Vagina (tissue), 2 donors: ENCODE results near the gene MICAL3.

Source experiments
- CTCF ChIP-seq, 3 experiments: fragments of 450-650 bp in 2 of 3; fragments of 200-600 bp in 1 of 3; sonication (generic) in 1 of 3; IDR thresholded peaks; one replicate each; pipeline ENCODE4 v1.5.1; 2017 to 2019; ENCODE audit warnings: antibody characterized with exemption in 3 of 3, mild to moderate bottlenecking in 2 of 3, moderate library complexity in 2 of 3
- POLR2A ChIP-seq, 2 donors: fragments of 450-650 bp; IDR thresholded peaks; one replicate each; pipeline ENCODE4 v1.6.1; 2017; ENCODE audit warnings: antibody characterized with exemption in 2 of 2, mild to moderate bottlenecking in 2 of 2, moderate library complexity in 2 of 2
- POLR2AphosphoS5 ChIP-seq, 2 donors: sonication (generic); formaldehyde crosslinking; IDR thresholded peaks; one replicate each; pipeline ENCODE4 v1.9.0; 2017; ENCODE audit warnings: antibody characterized with exemption in 2 of 2, mild to moderate bottlenecking in 2 of 2, low read depth in 1 of 2; ENCODE audit not compliant: insufficient read depth in 1 of 2

DNA sequence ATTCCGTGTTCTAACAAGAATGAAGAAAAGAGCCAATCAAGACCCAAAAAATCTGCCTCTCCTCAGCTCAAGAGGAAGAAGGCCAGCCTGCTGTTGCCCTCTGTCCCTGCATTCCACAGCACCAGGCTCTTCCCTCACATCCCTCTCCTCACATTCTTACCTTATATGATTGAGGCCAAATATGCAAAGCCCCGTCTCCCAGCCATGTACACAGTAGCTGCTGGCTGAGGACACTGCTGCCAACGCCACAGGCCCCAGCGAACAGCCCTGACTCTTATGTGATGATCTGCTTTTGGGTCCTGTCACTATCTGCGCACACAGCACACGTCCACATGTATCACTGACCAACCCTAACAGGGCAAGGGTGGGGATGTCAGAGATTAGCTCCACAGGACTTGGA lies 60.2 kb downstream of the MICAL3 start:
- TF ChIP-seq CTCF (IDR thresholded peaks at IDR 0.05) (no peak), POLR2AphosphoS5 (IDR thresholded peaks at IDR 0.05; ENCODE audit: insufficient read depth in 1 of 2, low read depth in 1 of 2) (no peak), POLR2A (IDR thresholded peaks at IDR 0.05) (no peak)
